ENCODE measurements around the gene AMN1. TPM values are rescaled to one million over a fixed set of nuclear protein-coding genes. Genes with fewer than 3 reads are reported as not detected.
A peak's percentile ranks its signal among the peaks of the same experiment; 100 is the strongest.
"Not testable (repeated sequence)": the region's sequence is repeated elsewhere in the genome, so short reads cannot be mapped to it uniquely, and the experiment has no call there.

Gene AMN1
- polyA plus RNA-seq, 1 experiment = 4.2 TPM

DNA sequence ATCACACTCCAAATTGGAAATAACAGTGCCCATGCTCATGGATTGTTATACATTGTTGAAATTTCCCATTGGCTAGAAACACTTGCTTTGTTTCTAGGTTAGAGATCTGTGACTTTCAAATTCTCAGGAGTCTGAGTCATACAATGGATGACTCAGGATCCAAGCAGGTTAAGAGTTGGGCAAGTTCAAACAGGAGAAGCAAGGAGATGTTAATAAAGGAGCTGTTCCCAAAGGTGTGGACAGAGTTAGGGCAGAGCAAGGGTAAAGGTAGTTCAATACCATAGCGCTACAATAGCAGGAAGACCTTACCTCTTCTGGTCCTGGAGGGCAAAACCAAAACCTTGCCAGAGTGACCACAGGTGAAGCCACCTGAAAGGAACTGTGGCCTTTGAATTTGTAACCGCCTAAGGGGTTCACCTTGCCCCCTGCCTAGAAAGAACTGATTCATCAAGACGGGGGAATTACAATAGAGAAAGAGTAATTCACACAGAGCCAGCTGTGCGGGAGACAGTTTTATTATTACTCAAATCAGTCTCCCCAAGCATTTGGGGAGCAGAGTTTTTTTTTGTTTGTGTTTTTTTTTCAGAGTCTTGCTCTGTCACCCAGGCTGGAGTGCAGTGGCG is 4.2 kb upstream of the AMN1 start:
- ChIA-PET CTCF (interaction anchor here (1.4 kb wide), 1 partner anchor 141 kb away, joined by 3 read pairs; no protein-coding TSS in a partner anchor), POLR2A (no interaction called here)
- Histone ChIP-seq H3K27me3 (ENCODE audit: control insufficient read depth, insufficient read depth, low read length) (no peaks in the 10 kb centered on the region), H3K4me3 (ENCODE audit: low read depth, low read length) (no peak overlapping the region), H3K36me3 (ENCODE audit: control insufficient read depth, insufficient read depth, low read length) (no peaks in the 10 kb centered on the region)
- DNase-seq (ENCODE audit: low read depth) = peak; percentile 34
- TF ChIP-seq, protein P1, sequence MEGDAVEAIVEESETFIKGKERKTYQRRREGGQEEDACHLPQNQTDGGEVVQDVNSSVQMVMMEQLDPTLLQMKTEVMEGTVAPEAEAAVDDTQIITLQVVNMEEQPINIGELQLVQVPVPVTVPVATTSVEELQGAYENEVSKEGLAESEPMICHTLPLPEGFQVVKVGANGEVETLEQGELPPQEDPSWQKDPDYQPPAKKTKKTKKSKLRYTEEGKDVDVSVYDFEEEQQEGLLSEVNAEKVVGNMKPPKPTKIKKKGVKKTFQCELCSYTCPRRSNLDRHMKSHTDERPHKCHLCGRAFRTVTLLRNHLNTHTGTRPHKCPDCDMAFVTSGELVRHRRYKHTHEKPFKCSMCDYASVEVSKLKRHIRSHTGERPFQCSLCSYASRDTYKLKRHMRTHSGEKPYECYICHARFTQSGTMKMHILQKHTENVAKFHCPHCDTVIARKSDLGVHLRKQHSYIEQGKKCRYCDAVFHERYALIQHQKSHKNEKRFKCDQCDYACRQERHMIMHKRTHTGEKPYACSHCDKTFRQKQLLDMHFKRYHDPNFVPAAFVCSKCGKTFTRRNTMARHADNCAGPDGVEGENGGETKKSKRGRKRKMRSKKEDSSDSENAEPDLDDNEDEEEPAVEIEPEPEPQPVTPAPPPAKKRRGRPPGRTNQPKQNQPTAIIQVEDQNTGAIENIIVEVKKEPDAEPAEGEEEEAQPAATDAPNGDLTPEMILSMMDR (IDR thresholded peaks at IDR 0.05; ENCODE audit: insufficient read depth, low read depth, low read length) = no peak

DNA sequence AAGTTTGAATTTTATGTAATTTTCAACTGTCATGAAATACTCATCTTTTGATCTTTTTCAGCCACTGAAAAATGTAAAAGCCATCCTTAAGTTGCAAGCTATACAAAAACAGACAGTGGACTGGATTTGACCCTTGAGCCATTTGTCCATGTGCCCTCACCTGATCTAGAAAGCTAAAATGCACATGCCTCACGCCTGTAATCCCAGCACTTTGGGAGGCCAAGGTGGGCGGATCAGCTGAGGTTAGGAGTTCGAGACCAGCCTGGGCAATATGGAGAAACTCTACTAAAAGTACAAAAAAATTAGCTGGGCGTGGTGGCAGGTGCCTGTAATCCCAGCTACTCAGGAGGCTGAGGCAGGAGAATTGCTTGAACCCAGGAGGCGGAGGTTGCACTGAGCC is 2.4 kb upstream of the AMN1 start:
- H3K36me3 ChIP-seq (ENCODE audit: control insufficient read depth, insufficient read depth, low read length); H3K4me3 ChIP-seq (ENCODE audit: low read depth, low read length); POLR2A ChIA-PET; H3K27me3 ChIP-seq (ENCODE audit: control insufficient read depth, insufficient read depth, low read length); DNase-seq (ENCODE audit: low read depth): not testable (repeated sequence)
- CTCF ChIA-PET = interaction anchor here (0.7 kb wide), 1 partner anchor 380 kb away, joined by 3 read pairs; no protein-coding TSS in a partner anchor

DNA sequence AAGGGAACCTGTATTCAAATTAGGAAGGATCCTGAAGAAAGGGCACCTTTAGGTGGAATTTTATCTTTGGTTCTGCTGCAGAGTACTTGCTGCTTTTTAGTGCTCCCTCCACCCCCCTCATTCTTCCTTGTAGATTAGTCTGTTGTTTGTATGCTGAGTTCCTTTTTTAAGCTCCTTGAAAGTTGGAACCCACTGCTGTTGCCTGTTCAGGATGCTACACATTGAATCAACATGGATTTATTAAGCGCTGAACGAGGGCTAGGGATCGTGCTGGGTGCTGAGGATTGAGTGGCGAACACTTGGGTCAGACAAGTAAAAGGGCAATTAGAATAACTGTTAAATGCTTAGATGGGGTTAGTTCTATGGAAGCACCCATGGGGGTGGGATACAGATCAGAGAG is 884 bp upstream of the AMN1 start:
- TF ChIP-seq, protein P1 (IDR thresholded peaks at IDR 0.05; ENCODE audit: insufficient read depth, low read depth, low read length) = no peak
- DNase-seq (ENCODE audit: low read depth) = no peak
- ChIA-PET POLR2A (interaction anchor here (0.6 to 0.7 kb wide), 2 partner anchors 583 to 1026 kb away, joined by 3 read pairs; partner anchors contain the start of gene YARS2), CTCF (no interaction called here)
- no peaks in the 10 kb centered on the region for H3K36me3 ChIP-seq (ENCODE audit: control insufficient read depth, insufficient read depth, low read length)
- no peaks in the 10 kb centered on the region for H3K27me3 ChIP-seq (ENCODE audit: control insufficient read depth, insufficient read depth, low read length)
- peak overlapping the region; percentile 47 for H3K4me3 ChIP-seq (ENCODE audit: low read depth, low read length)

DNA sequence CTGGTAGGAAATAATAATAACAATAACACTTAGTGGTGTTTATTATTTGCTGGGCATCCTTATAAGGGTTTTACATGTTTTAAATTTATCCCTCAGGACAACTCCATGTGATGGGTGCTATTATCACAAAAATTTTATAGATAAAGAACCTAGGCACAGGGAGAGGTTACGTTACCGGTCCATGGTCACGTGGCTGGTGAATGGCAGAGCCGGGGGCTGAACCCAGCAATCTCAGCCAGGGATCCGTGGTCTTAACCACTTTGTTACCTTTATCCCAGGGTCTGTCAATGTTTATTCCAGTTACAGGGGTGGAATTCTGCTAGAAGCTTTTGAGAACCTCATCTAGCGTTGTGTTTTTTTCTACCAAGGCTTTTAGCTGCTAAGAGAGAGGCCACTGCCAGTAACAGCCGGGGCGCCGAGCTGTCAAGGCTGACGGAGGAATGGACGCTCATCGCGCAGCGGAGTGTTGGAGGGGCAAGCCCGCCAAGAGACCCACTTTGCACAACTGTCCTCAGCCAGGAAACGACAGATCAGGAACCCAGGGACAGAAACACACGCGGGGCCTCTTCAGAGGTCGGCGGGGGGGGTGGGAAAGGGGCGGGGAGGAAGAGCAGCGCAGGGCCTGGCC is 418 bp downstream of the AMN1 start:
- peak overlapping the region; percentile 47 for H3K4me3 ChIP-seq (ENCODE audit: low read depth, low read length)
- CTCF ChIA-PET = no interaction called here
- DNase-seq (ENCODE audit: low read depth) = no peak
- no peaks in the 10 kb centered on the region for H3K27me3 ChIP-seq (ENCODE audit: control insufficient read depth, insufficient read depth, low read length)
- H3K36me3 ChIP-seq (ENCODE audit: control insufficient read depth, insufficient read depth, low read length) = no peaks in the 10 kb centered on the region
- TF ChIP-seq, protein P1 (IDR thresholded peaks at IDR 0.05; ENCODE audit: insufficient read depth, low read depth, low read length) = no peak
- POLR2A ChIA-PET = interaction anchor here (0.6 to 0.7 kb wide), 2 partner anchors 137 to 140 kb away, joined by 3 to 5 read pairs; no protein-coding TSS in a partner anchor

DNA sequence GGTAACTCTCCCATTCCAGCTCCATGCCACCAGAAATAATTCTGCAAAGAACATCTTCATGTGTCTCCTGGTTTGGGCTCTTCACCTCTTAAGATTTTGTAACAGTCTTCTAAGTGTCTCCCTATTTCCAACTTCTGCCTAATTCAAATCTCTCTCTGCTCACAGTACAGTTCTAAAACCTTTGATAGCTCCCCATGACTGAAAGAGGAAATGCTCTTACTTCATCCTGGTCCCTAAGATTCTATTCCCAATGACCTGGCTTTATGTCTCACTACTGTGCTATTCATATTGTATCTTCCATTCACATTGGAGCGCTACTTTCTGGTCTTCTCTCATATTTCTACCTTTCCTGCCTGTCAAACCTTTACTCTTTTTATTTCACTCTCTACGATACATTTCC is 1.6 kb downstream of the AMN1 start:
- H3K36me3 ChIP-seq (ENCODE audit: control insufficient read depth, insufficient read depth, low read length) = no peaks in the 10 kb centered on the region
- DNase-seq (ENCODE audit: low read depth) = no peak
- ChIA-PET POLR2A (no interaction called here), CTCF (no interaction called here)
- H3K4me3 ChIP-seq (ENCODE audit: low read depth, low read length) = no peak overlapping the region
- no peaks in the 10 kb centered on the region for H3K27me3 ChIP-seq (ENCODE audit: control insufficient read depth, insufficient read depth, low read length)
- TF ChIP-seq, protein P1 (IDR thresholded peaks at IDR 0.05; ENCODE audit: insufficient read depth, low read depth, low read length) = no peak
